HCT116 (cell line): ENCODE data around the gene MYEF2. TPM values are rescaled to one million over a fixed set of nuclear protein-coding genes. Genes with fewer than 3 reads are reported as not detected.

Source experiments
- ATAC-seq: fragments of 200-7000 bp; cut with Tn5 transposase; 2 replicates; pipeline ENCODE4 v1.9.1; 2020; ENCODE audit warnings: mild to moderate bottlenecking, moderate library complexity
- BruUV-seq: library from RNA; stranded (reverse); fragments of 400-500 nt; replicated peaks from 2 replicates; lab custom pipeline; 2021; lab: Mats Ljungman, UMichigan
- CTCF ChIA-PET: fragments of 300-600 bp; sonication (Branson Sonifier 250); formaldehyde crosslinking; loops from one replicate; lab custom pipeline; 2021; ENCODE audit warnings: antibody characterized with exemption; lab: Charles Lee
- POLR2A ChIA-PET: fragments of 300-600, 350-600 bp; sonication (Branson Sonifier 250); formaldehyde crosslinking; loops from one replicate; lab custom pipeline; 2021; ENCODE audit warnings: antibody characterized with exemption; lab: Charles Lee
- RAD21 ChIA-PET, 2 experiments: fragments of 300-600 bp; sonication (Branson Sonifier 250); formaldehyde crosslinking; loops; one replicate each; lab custom pipeline; 2023; ENCODE audit warnings: low total read pairs in 2 of 2; ENCODE audit not compliant: uncharacterized antibody in 2 of 2, unreplicated experiment in 2 of 2, low non-redundant PET in 1 of 2; lab: Charles Lee
- DNase-seq: peaks from one replicate; pipeline ENCODE4 v3.0.0-alpha.2; 2010; ENCODE audit warnings: low read depth, low spot score
- H2AFZ ChIP-seq: fragments of 200-600 bp; shearing (Covaris generic), sonication (generic); 2 replicates; pipeline ENCODE4 v1.6.1; 2017; ENCODE audit warnings: low read depth, mixed run types, mixed read lengths, antibody characterized with exemption, low read length; ENCODE audit not compliant: poor library complexity, severe bottlenecking
- H3K27ac ChIP-seq: 2 replicates; pipeline ENCODE4 v1.5.1; 2012; ENCODE audit warnings: low read depth, low read length
- H3K27me3 ChIP-seq: fragments of 200-600 bp; sonication (generic); 2 replicates; pipeline ENCODE4 v1.6.1; 2016; ENCODE audit warnings: mixed run types, low read length, mixed read lengths; ENCODE audit not compliant: insufficient read depth
- H3K36me3 ChIP-seq, 2 experiments: fragments of 200-500 bp in 1 of 2; fragments of 200-600 bp in 1 of 2; sonication (Bioruptor generic) in 1 of 2; sonication (generic) in 1 of 2; 2 replicates each; pipeline versions ENCODE4 v1.5.1 to v1.6.1; 2014 to 2016; ENCODE audit warnings: low read length in 2 of 2, inconsistent platforms in 1 of 2, mixed read lengths in 1 of 2, mixed run types in 1 of 2; ENCODE audit not compliant: insufficient read depth in 2 of 2, control insufficient read depth in 1 of 2
- H3K4me1 ChIP-seq, 2 experiments: fragments of 200-600 bp in 1 of 2; sonication (generic) in 1 of 2; 2 replicates each; pipeline versions ENCODE4 v1.5.1 to v1.6.1; 2012 to 2017; ENCODE audit warnings: low read length in 2 of 2, inconsistent platforms in 1 of 2, mild to moderate bottlenecking in 1 of 2, mixed read lengths in 1 of 2, mixed run types in 1 of 2, moderate library complexity in 1 of 2; ENCODE audit not compliant: insufficient read depth in 2 of 2, control insufficient read depth in 1 of 2
- H3K4me2 ChIP-seq: fragments of 200-600 bp; sonication (generic); 2 replicates; pipeline ENCODE4 v1.6.1; 2017; ENCODE audit warnings: mixed run types, low read length, mixed read lengths
- H3K4me3 ChIP-seq, 2 experiments: fragments of 200-600 bp in 1 of 2; sonication (generic) in 1 of 2; replicated peaks in 1 of 2; 2 replicates each; pipeline ENCODE4 v1.5.1; 2011 to 2016; ENCODE audit warnings: low read length in 2 of 2, control low read depth in 1 of 2, low read depth in 1 of 2, mild to moderate bottlenecking in 1 of 2, mixed read lengths in 1 of 2, mixed run types in 1 of 2
- H3K79me2 ChIP-seq: fragments of 200-600 bp; sonication (generic); 2 replicates; pipeline ENCODE4 v1.6.1; 2017; ENCODE audit warnings: mild to moderate bottlenecking, mixed run types, low read length, moderate library complexity, mixed read lengths; ENCODE audit not compliant: insufficient read depth
- H3K9ac ChIP-seq: fragments of 200-600 bp; sonication (generic); 2 replicates; pipeline ENCODE4 v1.6.1; 2016; ENCODE audit warnings: low read length, mixed read lengths
- H3K9me2 ChIP-seq: fragments of 200-600 bp; sonication (generic), shearing (Covaris generic); 2 replicates; pipeline ENCODE4 v1.6.1; 2017; ENCODE audit warnings: mixed run types, mild to moderate bottlenecking, moderate library complexity; ENCODE audit not compliant: insufficient read depth
- H3K9me3 ChIP-seq, 2 experiments: fragments of 200-500 bp in 1 of 2; fragments of 200-600 bp in 1 of 2; sonication (Bioruptor generic) in 1 of 2; sonication (generic) in 1 of 2; 2 replicates each; pipeline ENCODE4 v1.6.1; 2014 to 2017; ENCODE audit warnings: low read length in 2 of 2, mixed read lengths in 2 of 2, inconsistent platforms in 1 of 2, low read depth in 1 of 2, mild to moderate bottlenecking in 1 of 2, mixed run types in 1 of 2, moderate library complexity in 1 of 2; ENCODE audit not compliant: control insufficient read depth in 1 of 2, insufficient read depth in 1 of 2
- H4K20me1 ChIP-seq: fragments of 200-600 bp; sonication (generic), shearing (Covaris generic); 2 replicates; pipeline ENCODE4 v1.6.1; 2017; ENCODE audit warnings: mixed run types, mild to moderate bottlenecking, moderate library complexity; ENCODE audit not compliant: insufficient read depth
- EGR1 ChIP-seq: IDR thresholded peaks from 2 replicates; pipeline ENCODE4 v1.6.1; 2012; ENCODE audit warnings: low read depth
- ELF1 ChIP-seq: IDR thresholded peaks from 2 replicates; pipeline ENCODE4 v1.6.1; 2012; ENCODE audit warnings: low read depth, borderline replicate concordance
- EZH2 ChIP-seq: fragments of 200-600 bp; sonication (generic); IDR thresholded peaks from 2 replicates; pipeline ENCODE4 v1.6.1; 2017; ENCODE audit warnings: antibody characterized with exemption, mixed run types
- SRF ChIP-seq: IDR thresholded peaks from 2 replicates; pipeline ENCODE4 v1.6.1; 2012; ENCODE audit warnings: low read depth
- TCF7L2 ChIP-seq: IDR thresholded peaks from 2 replicates; pipeline ENCODE4 v1.7.0; 2011; ENCODE audit warnings: borderline replicate concordance, inconsistent platforms; ENCODE audit not compliant: insufficient read depth, insufficient read length; ENCODE audit errors: extremely low read depth
- YY1 ChIP-seq: IDR thresholded peaks from 2 replicates; pipeline ENCODE4 v1.6.1; 2011; ENCODE audit warnings: low read length, low read depth, moderate library complexity, mild to moderate bottlenecking; ENCODE audit not compliant: insufficient replicate concordance; ENCODE audit errors: extremely low read depth
- ZFX ChIP-seq: fragments of 450-650 bp; IDR thresholded peaks from 2 replicates; pipeline ENCODE4 v1.6.1; 2017
- ZNF274 ChIP-seq: fragments of 200-500 bp; sonication (Bioruptor generic); IDR thresholded peaks from 2 replicates; pipeline ENCODE4 v1.6.1; 2014; ENCODE audit warnings: mild to moderate bottlenecking, low read depth, low read length, inconsistent platforms
- intact Hi-C: fragments of 100-400 bp; cut with micrococcal nuclease; formaldehyde crosslinking; loops from 2 replicates; pipeline ENCODE4 v1.10.0; 2022
- total RNA-seq: library from RNA; stranded (reverse); gene quantifications from one replicate; pipeline ENCODE4 v1.2.1, GENCODE V29; 2021; ENCODE audit not compliant: unreplicated experiment
- TF ChIP-seq, protein P1 (sequence below): IDR thresholded peaks from 2 replicates; pipeline ENCODE4 v1.6.1; 2011; ENCODE audit warnings: mild to moderate bottlenecking, low read length, moderate library complexity; ENCODE audit not compliant: insufficient replicate concordance; ENCODE audit errors: extremely low read depth
- TF ChIP-seq, protein P2 (sequence below): IDR thresholded peaks from 2 replicates; pipeline ENCODE4 v1.6.1; 2012
- TF ChIP-seq, protein P3 (sequence below): IDR thresholded peaks from 2 replicates; pipeline ENCODE4 v1.6.1; 2012

The MYEF2 gene
- total RNA-seq, 1 experiment from 2014 or later: 0.69 TPM

DNA sequence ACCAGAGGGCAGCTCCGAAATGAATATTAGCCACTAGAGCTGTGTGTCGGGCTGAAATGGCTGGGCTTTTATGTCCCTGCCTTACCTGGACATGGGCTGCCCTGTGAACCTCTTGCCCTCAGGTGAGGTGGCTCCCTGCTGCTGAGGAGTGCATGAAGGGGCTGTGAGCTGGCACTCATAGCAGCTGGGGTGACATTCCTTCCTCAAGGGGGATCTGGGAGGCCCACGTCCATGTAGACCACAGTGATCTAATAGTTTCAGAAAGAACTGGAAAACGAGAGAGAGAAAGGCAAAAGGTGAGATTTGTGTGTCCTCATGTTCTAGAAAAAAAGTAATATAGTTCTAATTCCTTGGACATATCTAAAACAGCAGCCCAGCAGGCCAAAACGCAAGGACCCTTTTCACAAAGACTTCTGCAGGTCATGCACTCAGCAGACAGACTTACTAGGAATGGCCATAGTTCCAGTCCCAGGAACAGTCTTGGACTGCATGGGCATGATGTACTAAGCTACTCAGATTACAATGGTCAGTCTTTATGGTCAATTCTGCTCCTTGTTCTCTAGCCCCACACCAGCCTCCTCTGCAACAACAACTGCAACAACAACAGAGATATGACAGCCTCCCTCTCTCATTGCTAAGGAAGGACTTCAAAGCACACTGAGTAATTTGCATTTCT is 68.1 kb downstream of the MYEF2 start:
- no TSS peak for BruUV-seq
- Histone ChIP-seq H3K9me3 (no peaks in the 10 kb centered on the region), H3K9me2 (no peaks in the 10 kb centered on the region), H3K79me2 (no peaks in the 10 kb centered on the region), H3K9ac (no peak overlapping the region), H4K20me1 (no peaks in the 10 kb centered on the region), H2AFZ (no peak overlapping the region), H3K27me3 (no peaks in the 10 kb centered on the region; the same call in 1 of the 2 replicates), H3K27ac (no peak overlapping the region), H3K4me2 (no peak overlapping the region), H3K4me1 (no peaks in the 10 kb centered on the region), H3K36me3 (no peaks in the 10 kb centered on the region), H3K4me3 (no peak overlapping the region)
- intact Hi-C loops: no loop called here
- ATAC-seq (no peak), DNase-seq (no peak)
- no peak for TF ChIP-seq ZFX
- POLR2A ChIA-PET: no interaction called here
- CTCF ChIA-PET: no interaction called here
- RAD21 ChIA-PET: no interaction called here

DNA sequence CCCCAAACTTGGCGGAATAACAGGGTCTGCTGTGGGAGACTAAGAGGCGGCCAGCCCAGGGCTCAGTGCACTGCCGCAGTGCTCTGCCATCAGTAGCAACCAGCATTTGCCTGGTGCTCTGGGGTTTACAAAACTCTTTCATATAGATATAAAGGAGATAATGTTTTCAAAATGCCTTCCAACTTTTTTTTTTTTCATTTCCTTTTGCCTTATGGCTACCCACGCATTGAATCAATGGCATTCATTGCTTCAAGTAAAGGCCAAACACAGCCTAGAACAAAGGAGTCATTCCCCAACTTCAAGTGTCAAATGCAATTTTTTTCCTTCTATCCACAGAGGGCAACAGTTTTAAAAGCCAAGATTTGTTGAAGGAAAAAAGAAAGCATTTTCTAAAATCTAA is 68.9 kb downstream of the MYEF2 start:
- ChIA-PET POLR2A (no interaction called here), CTCF (no interaction called here), RAD21 (no interaction called here)
- intact Hi-C loops: no loop called here
- no TSS peak for BruUV-seq
- Histone ChIP-seq H3K9ac (no peak overlapping the region), H2AFZ (no peak overlapping the region), H3K9me2 (no peaks in the 10 kb centered on the region), H3K27ac (no peak overlapping the region), H4K20me1 (no peaks in the 10 kb centered on the region), H3K4me1 (no peaks in the 10 kb centered on the region), H3K27me3 (no peaks in the 10 kb centered on the region; the same call in 1 of the 2 replicates), H3K4me2 (no peak overlapping the region), H3K36me3 (no peaks in the 10 kb centered on the region), H3K79me2 (no peaks in the 10 kb centered on the region), H3K4me3 (no peak overlapping the region), H3K9me3 (no peaks in the 10 kb centered on the region)
- ATAC-seq (no peak), DNase-seq (no peak)
- no peak for TF ChIP-seq ZNF274

DNA sequence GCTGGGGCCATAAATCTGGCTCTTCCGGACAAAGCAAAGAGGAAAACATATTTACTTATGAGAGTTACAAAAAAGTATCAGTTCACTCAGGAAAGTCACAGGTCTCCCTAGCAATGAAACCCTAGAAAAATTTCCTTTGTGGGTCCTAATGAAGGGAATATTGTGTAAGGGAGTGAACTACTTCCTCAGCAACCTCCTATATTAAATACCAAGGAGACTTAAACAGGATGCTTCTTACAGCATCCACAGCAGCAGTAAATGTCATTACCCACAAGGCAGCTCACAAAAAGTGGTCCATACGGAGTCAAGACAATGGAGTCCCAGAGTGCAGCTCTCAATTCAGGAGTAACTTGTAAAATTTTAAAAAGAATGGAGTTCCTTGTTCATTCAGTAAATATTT is 72.2 kb downstream of the MYEF2 start:
- no peak overlapping the region for H2AFZ ChIP-seq
- CTCF ChIA-PET: no interaction called here
- TF ChIP-seq, protein P1, sequence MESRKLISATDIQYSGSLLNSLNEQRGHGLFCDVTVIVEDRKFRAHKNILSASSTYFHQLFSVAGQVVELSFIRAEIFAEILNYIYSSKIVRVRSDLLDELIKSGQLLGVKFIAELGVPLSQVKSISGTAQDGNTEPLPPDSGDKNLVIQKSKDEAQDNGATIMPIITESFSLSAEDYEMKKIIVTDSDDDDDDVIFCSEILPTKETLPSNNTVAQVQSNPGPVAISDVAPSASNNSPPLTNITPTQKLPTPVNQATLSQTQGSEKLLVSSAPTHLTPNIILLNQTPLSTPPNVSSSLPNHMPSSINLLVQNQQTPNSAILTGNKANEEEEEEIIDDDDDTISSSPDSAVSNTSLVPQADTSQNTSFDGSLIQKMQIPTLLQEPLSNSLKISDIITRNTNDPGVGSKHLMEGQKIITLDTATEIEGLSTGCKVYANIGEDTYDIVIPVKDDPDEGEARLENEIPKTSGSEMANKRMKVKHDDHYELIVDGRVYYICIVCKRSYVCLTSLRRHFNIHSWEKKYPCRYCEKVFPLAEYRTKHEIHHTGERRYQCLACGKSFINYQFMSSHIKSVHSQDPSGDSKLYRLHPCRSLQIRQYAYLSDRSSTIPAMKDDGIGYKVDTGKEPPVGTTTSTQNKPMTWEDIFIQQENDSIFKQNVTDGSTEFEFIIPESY: no peak
- no peak for TF ChIP-seq YY1
- no peak for TF ChIP-seq ELF1
- TF ChIP-seq TCF7L2: no peak
- TF ChIP-seq, protein P2, sequence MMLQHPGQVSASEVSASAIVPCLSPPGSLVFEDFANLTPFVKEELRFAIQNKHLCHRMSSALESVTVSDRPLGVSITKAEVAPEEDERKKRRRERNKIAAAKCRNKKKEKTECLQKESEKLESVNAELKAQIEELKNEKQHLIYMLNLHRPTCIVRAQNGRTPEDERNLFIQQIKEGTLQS: no peak
- TF ChIP-seq, protein P3, sequence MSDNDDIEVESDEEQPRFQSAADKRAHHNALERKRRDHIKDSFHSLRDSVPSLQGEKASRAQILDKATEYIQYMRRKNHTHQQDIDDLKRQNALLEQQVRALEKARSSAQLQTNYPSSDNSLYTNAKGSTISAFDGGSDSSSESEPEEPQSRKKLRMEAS: no peak
- TF ChIP-seq EGR1: no peak
- TF ChIP-seq EZH2: no peak
- TF ChIP-seq SRF: no peak

More for the DNA sequence above, 72.2 kb downstream of the MYEF2 start:
- no peak for ATAC-seq
- Histone ChIP-seq H3K36me3 (no peaks in the 10 kb centered on the region), H3K9me2 (no peaks in the 10 kb centered on the region), H3K4me3 (no peak overlapping the region), H3K27me3 (no peaks in the 10 kb centered on the region; the same call in 1 of the 2 replicates), H3K27ac (no peak overlapping the region), H4K20me1 (no peaks in the 10 kb centered on the region), H3K4me2 (no peak overlapping the region), H3K9me3 (no peaks in the 10 kb centered on the region), H3K4me1 (no peaks in the 10 kb centered on the region), H3K79me2 (no peaks in the 10 kb centered on the region), H3K9ac (no peak overlapping the region)
- RAD21 ChIA-PET: no interaction called here
- DNase-seq: no peak
- intact Hi-C loops: no loop called here
- POLR2A ChIA-PET: no interaction called here
- BruUV-seq: no TSS peak
